ENCODE results near the gene PAK1.

PAK1 gene

GRCh38 chr11:77410076-77410827 lies 63.6 kb downstream of the PAK1 start:
- no peak for TF ChIP-seq CTCF (IDR thresholded peaks at IDR 0.05)
- no peak overlapping the region for H3K4me3 ChIP-seq
- H3K27ac ChIP-seq, result no peak overlapping the region
- DNase-seq (ENCODE audit: low spot score), result no peak

- no peak for DNase-seq (ENCODE audit: low spot score)
- H3K27ac ChIP-seq, result no peak overlapping the region
- TF ChIP-seq CTCF (IDR thresholded peaks at IDR 0.05), result no peak
- H3K4me3 ChIP-seq, result no peak overlapping the region
These were observed 64.8 kb downstream of the PAK1 start for GRCh38 chr11:77409046-77409445.

GRCh38 chr11:77407613-77408012 lies 66.3 kb downstream of the PAK1 start:
- no peak for TF ChIP-seq CTCF (IDR thresholded peaks at IDR 0.05)
- no peak for DNase-seq (ENCODE audit: low spot score)
- Histone ChIP-seq H3K27ac (no peak overlapping the region), H3K4me3 (no peak overlapping the region)

- DNase-seq (ENCODE audit: low spot score), result no peak
- no peak overlapping the region for H3K27ac ChIP-seq
- no peak for TF ChIP-seq CTCF (IDR thresholded peaks at IDR 0.05)
- H3K4me3 ChIP-seq, result no peak overlapping the region
These were observed 67.5 kb downstream of the PAK1 start for GRCh38 chr11:77406396-77406795.

- Histone ChIP-seq H3K27ac (no peak overlapping the region), H3K4me3 (no peak overlapping the region)
- no peak for DNase-seq (ENCODE audit: low spot score)
- TF ChIP-seq CTCF (IDR thresholded peaks at IDR 0.05), result no peak
These were observed 70.7 kb downstream of the PAK1 start for GRCh38 chr11:77403211-77403610.

- H3K27ac ChIP-seq, result no peak overlapping the region
- no peak overlapping the region for H3K4me3 ChIP-seq
- DNase-seq (ENCODE audit: low spot score), result no peak
- no peak for TF ChIP-seq CTCF (IDR thresholded peaks at IDR 0.05)
These were observed 71.7 kb downstream of the PAK1 start for GRCh38 chr11:77402218-77402556.

- no peak for DNase-seq (ENCODE audit: low spot score)
- Histone ChIP-seq H3K4me3 (no peak overlapping the region), H3K27ac (no peak overlapping the region)
- TF ChIP-seq CTCF (IDR thresholded peaks at IDR 0.05), result no peak
These were observed 72.2 kb downstream of the PAK1 start for GRCh38 chr11:77401486-77402217.

All from coronary artery (tissue), 2 donors.